Astrocyte of the spinal cord (primary cell): ENCODE data around the gene DCTN2.
"Not testable (repeated sequence)": the region's sequence is repeated elsewhere in the genome, so short reads cannot be mapped to it uniquely, and the experiment has no call there.

Source experiments
- DNase-seq: peaks from one replicate; pipeline ENCODE4 v3.0.0; 2011; ENCODE audit warnings: low read depth, low spot score
- H3K4me3 ChIP-seq: 2 replicates; pipeline ENCODE4 v1.5.1; 2011; ENCODE audit warnings: low read depth, mild to moderate bottlenecking, low read length, moderate library complexity
- CTCF ChIP-seq: IDR thresholded peaks from 2 replicates; pipeline ENCODE4 v1.5.1; 2012; ENCODE audit warnings: low read depth, mild to moderate bottlenecking, low read length, inconsistent platforms
- in situ Hi-C: cut with HindIII; loops from 2 replicates; pipeline ENCODE4 v1.10.0; 2017; ENCODE audit warnings: low sequenced_read_pairs

The DCTN2 gene

GRCh38 chr12:57515934-57516541, 31.0 kb downstream of the DCTN2 start:
- TF ChIP-seq CTCF: no peak
- in situ Hi-C loops: no loop called here
- DNase-seq: no peak
- H3K4me3 ChIP-seq: no peak overlapping the region

GRCh38 chr12:57515408-57515933, 31.5 kb downstream of the DCTN2 start:
- in situ Hi-C loops: no loop called here
- no peak for DNase-seq
- no peak for TF ChIP-seq CTCF
- H3K4me3 ChIP-seq: no peak overlapping the region

- in situ Hi-C loops: no loop called here
- no peak for DNase-seq
- TF ChIP-seq CTCF: no peak
- no peak overlapping the region for H3K4me3 ChIP-seq
Measured at GRCh38 chr12:57514720-57515407, 32.1 kb downstream of the DCTN2 start.

- DNase-seq, H3K4me3 ChIP-seq, in situ Hi-C loops: not testable (repeated sequence)
Measured at GRCh38 chr12:57514246-57514645, 32.7 kb downstream of the DCTN2 start.

GRCh38 chr12:57513677-57514076, 33.3 kb downstream of the DCTN2 start:
- DNase-seq, H3K4me3 ChIP-seq, in situ Hi-C loops: not testable (repeated sequence)

- in situ Hi-C loops: no loop called here
- TF ChIP-seq CTCF: no peak
- no peak overlapping the region for H3K4me3 ChIP-seq
- DNase-seq: no peak
Measured at GRCh38 chr12:57513266-57513665, 33.7 kb downstream of the DCTN2 start.

GRCh38 chr12:57512665-57513064, 34.3 kb downstream of the DCTN2 start:
- in situ Hi-C loops: no loop called here
- no peak for TF ChIP-seq CTCF
- DNase-seq: no peak
- H3K4me3 ChIP-seq: no peak overlapping the region
